ENCODE data around the gene NSUN2.

NSUN2 gene

DNA sequence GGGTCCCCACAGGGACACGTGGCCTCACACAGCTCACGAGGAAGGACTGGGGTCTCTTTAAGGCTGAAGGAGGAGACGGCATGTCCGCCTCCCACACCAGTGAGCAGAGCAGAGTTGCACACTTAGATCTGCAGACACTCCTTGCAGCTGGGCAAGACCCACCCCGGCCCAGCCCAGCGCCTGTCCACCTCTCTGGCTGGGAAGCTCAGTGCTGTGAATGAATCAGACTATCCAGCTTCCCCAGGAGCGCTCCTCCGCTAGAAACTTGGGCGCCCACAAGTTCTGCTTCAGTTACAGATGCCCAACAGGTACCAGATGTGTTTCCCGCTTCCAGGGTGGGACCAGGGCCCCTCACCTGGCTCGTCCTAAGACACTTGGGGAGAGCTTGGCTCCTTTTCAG is 78.9 kb downstream of the NSUN2 start:
- DNase-seq = no peak

DNA sequence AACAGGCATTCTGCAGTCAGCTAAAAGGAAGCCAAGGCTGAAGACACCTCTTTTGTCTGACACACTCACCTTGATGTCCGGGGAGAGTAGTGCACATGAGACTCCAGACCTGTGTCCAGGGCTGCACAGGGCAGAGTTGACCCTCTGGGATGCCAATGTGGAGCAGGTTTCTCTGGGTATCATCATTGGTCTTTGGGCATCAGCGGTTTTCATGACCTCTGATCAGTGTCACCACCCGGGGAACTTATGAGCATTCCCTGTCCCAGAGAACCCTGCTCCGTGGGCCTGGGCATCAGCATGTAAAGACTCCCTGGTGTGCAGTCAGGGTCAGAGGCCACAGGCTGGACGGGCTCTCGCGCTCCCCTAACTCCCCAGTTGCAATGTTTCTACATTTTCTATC is 80.2 kb downstream of the NSUN2 start:
- DNase-seq = no peak

DNA sequence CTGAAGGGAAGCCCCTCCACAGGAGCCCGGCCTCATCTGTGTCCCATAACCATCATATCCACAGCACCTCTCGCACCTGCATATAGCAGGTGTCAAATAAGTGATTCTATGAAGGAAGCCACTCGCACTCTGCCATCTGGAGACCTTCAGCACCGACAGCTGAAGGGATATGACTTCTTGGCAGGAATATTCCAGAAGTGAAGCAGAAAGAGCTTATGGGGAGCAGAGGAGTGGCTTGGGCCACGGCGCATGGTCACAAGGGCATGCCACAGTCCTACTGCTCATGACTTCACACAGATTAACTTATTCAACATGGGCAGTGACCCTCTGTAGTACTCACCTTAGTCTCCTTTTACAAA is 80.9 kb downstream of the NSUN2 start:
- DNase-seq = no peak

DNA sequence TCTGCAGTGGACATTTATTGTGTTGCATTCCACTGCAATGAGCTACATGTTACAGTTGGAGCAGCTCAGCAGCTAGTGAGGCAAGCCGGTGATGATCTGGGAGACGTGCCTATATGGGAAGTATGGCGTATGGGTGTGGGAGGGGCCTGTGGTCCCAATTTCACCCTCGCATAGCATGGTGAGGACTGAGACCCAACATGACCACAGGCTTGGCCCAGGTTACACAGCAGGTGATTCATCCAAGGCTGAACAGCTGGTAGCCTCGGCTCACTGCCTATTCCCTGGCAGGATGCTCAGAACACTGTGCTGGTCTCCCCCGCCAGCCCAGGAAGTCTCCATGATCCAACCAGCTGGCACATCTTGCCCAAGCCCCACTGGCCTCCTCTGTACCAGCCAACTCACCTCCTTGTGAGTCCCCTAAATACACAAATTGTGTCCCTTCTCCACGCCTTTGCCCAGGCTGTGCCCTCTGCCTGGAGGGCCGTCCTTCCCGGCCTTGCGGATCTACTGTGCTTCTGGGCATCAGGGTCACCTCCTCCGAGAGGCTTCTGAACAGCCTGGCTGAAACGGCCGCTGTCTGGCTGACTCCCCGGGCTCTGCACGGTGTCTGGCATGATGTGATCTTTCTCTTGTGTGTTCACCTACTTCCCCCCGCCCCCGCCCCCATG is 81.4 kb downstream of the NSUN2 start:
- DNase-seq = no peak

DNA sequence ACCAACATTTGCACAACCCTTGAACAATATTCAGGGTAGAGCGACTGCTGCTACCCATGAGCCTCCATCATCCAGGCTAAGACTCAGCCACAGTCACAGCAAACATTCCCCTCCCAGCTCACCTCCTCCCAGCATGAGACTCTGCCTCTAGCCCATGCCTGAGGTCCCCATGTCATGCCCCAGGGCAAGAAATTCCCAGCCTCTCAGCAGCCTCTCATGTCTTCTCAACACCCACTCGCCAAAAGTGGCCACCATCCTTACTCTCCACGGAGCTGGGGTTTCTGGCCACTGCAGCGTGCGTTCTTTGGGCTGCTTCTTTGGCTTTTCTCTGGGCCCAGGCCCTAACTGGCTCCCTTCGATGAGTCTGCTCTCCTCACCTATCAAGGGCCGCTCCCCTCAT is 82.2 kb downstream of the NSUN2 start:
- DNase-seq = no peak

All from stimulated activated CD4-positive, alpha-beta T cell treated with anti-CD3 and anti-CD28 coated beads, Interleukin-4, amount 100 ng/mL, for 4 hours (primary cell).